IMR-90 (cell line): ENCODE measurements around the gene GNA14. TPM values are rescaled to one million over a fixed set of nuclear protein-coding genes. Genes with fewer than 3 reads are reported as not detected.
A peak's percentile ranks its signal among the peaks of the same experiment; 100 is the strongest.

Experiments used
- ATAC-seq: fragments of 200-7000 bp; cut with Tn5 transposase; 2 replicates; pipeline ENCODE4 v1.9.1; 2020; ENCODE audit warnings: low read depth, mild to moderate bottlenecking, moderate library complexity
- BruUV-seq: library from RNA; stranded (reverse); fragments of 400-500 nt; replicated peaks from 2 replicates; lab custom pipeline; 2021; lab: Mats Ljungman, UMichigan
- CTCF ChIA-PET: fragments of 300-600 bp; formaldehyde crosslinking; extraction: SDS; loops from one replicate; lab custom pipeline; 2021; ENCODE audit warnings: antibody characterized with exemption; lab: Yijun Ruan, JAX
- POLR2A ChIA-PET: fragments of 300-600 bp; sonication (Branson Sonifier 250); formaldehyde crosslinking; loops from one replicate; lab custom pipeline; 2022; ENCODE audit warnings: antibody characterized with exemption; ENCODE audit not compliant: unreplicated experiment; lab: Charles Lee
- DNase-seq: peaks from one replicate; pipeline ENCODE4 v3.0.0; 2013
- H2AFZ ChIP-seq: replicated peaks from 2 replicates; pipeline ENCODE3; 2013; ENCODE audit warnings: low read length, mild to moderate bottlenecking; ENCODE audit not compliant: poor library complexity
- H2AK5ac ChIP-seq: 2 replicates; pipeline ENCODE4 v1.6.1; 2013; ENCODE audit warnings: low read depth, low read length, inconsistent platforms
- H2AK9ac ChIP-seq: replicated peaks from 2 replicates; pipeline ENCODE3; 2013; ENCODE audit warnings: mild to moderate bottlenecking, low read depth, low read length, moderate library complexity; ENCODE audit not compliant: poor library complexity
- H2BK120ac ChIP-seq: 2 replicates; pipeline ENCODE4 v1.6.1; 2013; ENCODE audit warnings: low read depth, low read length, inconsistent platforms
- H2BK15ac ChIP-seq: 3 replicates; pipeline ENCODE4 v1.6.1; 2013; ENCODE audit warnings: low read depth, low read length, inconsistent platforms
- H2BK20ac ChIP-seq: 2 replicates; pipeline ENCODE4 v1.6.1; 2013; ENCODE audit warnings: low read depth, mild to moderate bottlenecking, inconsistent platforms, low read length, moderate library complexity
- H2BK5ac ChIP-seq: 2 replicates; pipeline ENCODE4 v1.6.1; 2013; ENCODE audit warnings: mild to moderate bottlenecking, low read depth, low read length, inconsistent platforms; ENCODE audit not compliant: poor library complexity, severe bottlenecking
- H3K14ac ChIP-seq: replicated peaks from 2 replicates; pipeline ENCODE4 v1.6.1; 2013; ENCODE audit warnings: low read depth, low read length, inconsistent platforms
- H3K18ac ChIP-seq: 2 replicates; pipeline ENCODE4 v1.6.1; 2013; ENCODE audit warnings: low read depth, low read length, control low read depth
- H3K23ac ChIP-seq: 2 replicates; pipeline ENCODE4 v1.6.1; 2013; ENCODE audit warnings: low read depth, low read length, inconsistent platforms
- H3K27ac ChIP-seq: 2 replicates; pipeline ENCODE4 v1.5.1; 2013; ENCODE audit warnings: mild to moderate bottlenecking, control low read depth, low read length; ENCODE audit not compliant: insufficient read depth
- H3K27me3 ChIP-seq: 2 replicates; pipeline ENCODE4 v1.6.1; 2013; ENCODE audit warnings: low read length; ENCODE audit not compliant: control insufficient read depth, insufficient read depth
- H3K36me3 ChIP-seq: 2 replicates; pipeline ENCODE4 v1.6.1; 2013; ENCODE audit warnings: low read length, mixed read lengths; ENCODE audit not compliant: control insufficient read depth, insufficient read depth
- H3K4ac ChIP-seq: 2 replicates; pipeline ENCODE4 v1.6.1; 2013; ENCODE audit warnings: low read depth, low read length, inconsistent platforms
- H3K4me1 ChIP-seq: 2 replicates; pipeline ENCODE4 v1.6.1; 2013; ENCODE audit warnings: low read length, mixed read lengths; ENCODE audit not compliant: control insufficient read depth, insufficient read depth
- H3K4me2 ChIP-seq: 2 replicates; pipeline ENCODE4 v1.6.1; 2013; ENCODE audit warnings: low read depth, mild to moderate bottlenecking, control low read depth, low read length, moderate library complexity
- H3K4me3 ChIP-seq: 2 replicates; pipeline ENCODE4 v1.5.1; 2013; ENCODE audit warnings: low read depth, mild to moderate bottlenecking, control low read depth, low read length, moderate library complexity; ENCODE audit not compliant: insufficient read depth
- H3K56ac ChIP-seq: 2 replicates; pipeline ENCODE4 v1.6.1; 2013; ENCODE audit warnings: low read length, inconsistent platforms; ENCODE audit not compliant: insufficient read depth; ENCODE audit errors: extremely low read depth
- H3K79me1 ChIP-seq, 2 experiments: 2 replicates each; pipeline ENCODE4 v1.6.1; 2013; ENCODE audit warnings: low read length in 2 of 2, inconsistent platforms in 1 of 2, low read depth in 1 of 2
- H3K9ac ChIP-seq: 2 replicates; pipeline ENCODE4 v1.6.1; 2013; ENCODE audit warnings: low read depth, low read length, control low read depth
- H3K9me1 ChIP-seq: 2 replicates; pipeline ENCODE4 v1.6.1; 2013; ENCODE audit warnings: low read length, inconsistent platforms; ENCODE audit not compliant: insufficient read depth
- H3K9me3 ChIP-seq: 2 replicates; pipeline ENCODE4 v1.6.1; 2013; ENCODE audit warnings: low read length; ENCODE audit not compliant: control insufficient read depth, insufficient read depth
- H4K20me1 ChIP-seq: 2 replicates; pipeline ENCODE4 v1.6.1; 2013; ENCODE audit warnings: low read length, inconsistent platforms; ENCODE audit not compliant: insufficient read depth
- H4K5ac ChIP-seq: 2 replicates; pipeline ENCODE4 v1.6.1; 2013; ENCODE audit warnings: mild to moderate bottlenecking, low read depth, low read length, control low read depth
- H4K8ac ChIP-seq, 2 experiments: 2 replicates each; pipeline ENCODE4 v1.6.1; 2013; ENCODE audit warnings: low read depth in 2 of 2, low read length in 2 of 2, control low read depth in 1 of 2, inconsistent platforms in 1 of 2
- H4K91ac ChIP-seq: 2 replicates; pipeline ENCODE4 v1.6.1; 2013; ENCODE audit warnings: low read depth, low read length, inconsistent platforms; ENCODE audit not compliant: insufficient read depth
- BHLHE40 ChIP-seq: fragments of 150-350 bp; IDR thresholded peaks from 2 replicates; pipeline ENCODE4 v1.6.1; 2016; ENCODE audit warnings: mild to moderate bottlenecking, low read depth, low read length
- CEBPB ChIP-seq: IDR thresholded peaks from 2 replicates; pipeline ENCODE4 v1.6.1; 2012; ENCODE audit warnings: low read depth, low read length, improper control_type of control experiment
- ELK1 ChIP-seq: fragments of 150-350 bp; IDR thresholded peaks from 2 replicates; pipeline ENCODE4 v1.6.1; 2016; ENCODE audit warnings: low read depth, mild to moderate bottlenecking, low read length, moderate library complexity, borderline replicate concordance
- FOS ChIP-seq: fragments of 150-350 bp; IDR thresholded peaks from 2 replicates; pipeline ENCODE4 v1.6.1; 2016; ENCODE audit warnings: low read depth, low read length
- MAFK ChIP-seq: IDR thresholded peaks from 2 replicates; pipeline ENCODE4 v1.6.1; 2012; ENCODE audit warnings: low read depth, low read length, improper control_type of control experiment
- MXI1 ChIP-seq: IDR thresholded peaks from 2 replicates; pipeline ENCODE4 v1.6.1; 2012; ENCODE audit warnings: low read depth, mild to moderate bottlenecking, low read length, moderate library complexity, borderline replicate concordance
- NFE2L2 ChIP-seq: fragments of 150-350 bp; IDR thresholded peaks from 2 replicates; pipeline ENCODE4 v1.6.1; 2016; ENCODE audit warnings: low read depth, mild to moderate bottlenecking, low read length
- POLR2A ChIP-seq: IDR thresholded peaks from 2 replicates; pipeline ENCODE4 v1.6.1; 2012; ENCODE audit warnings: mild to moderate bottlenecking, low read depth, low read length
- RAD21 ChIP-seq: IDR thresholded peaks from 2 replicates; pipeline ENCODE4 v1.6.1; 2012; ENCODE audit warnings: low read length, improper control_type of control experiment
- RCOR1 ChIP-seq: IDR thresholded peaks from 2 replicates; pipeline ENCODE4 v1.6.1; 2012; ENCODE audit warnings: mild to moderate bottlenecking, low read length, improper control_type of control experiment; ENCODE audit not compliant: insufficient replicate concordance
- RFX5 ChIP-seq: IDR thresholded peaks from 2 replicates; pipeline ENCODE4 v1.8.0; 2012; ENCODE audit warnings: low read depth, mild to moderate bottlenecking, low read length, moderate library complexity
- SMC3 ChIP-seq: fragments of 150-350 bp; IDR thresholded peaks from 2 replicates; pipeline ENCODE4 v1.6.1; 2016; ENCODE audit warnings: low read depth, mild to moderate bottlenecking, antibody characterized with exemption, low read length, moderate library complexity
- USF2 ChIP-seq: fragments of 150-350 bp; IDR thresholded peaks from 2 replicates; pipeline ENCODE4 v1.6.1; 2017; ENCODE audit warnings: mild to moderate bottlenecking, antibody characterized with exemption, low read length, low read depth
- WGBS, 2 experiments: methylation state at CpG; one replicate each; pipeline versions ENCODE4 v1.1.5 to v1.1.7; 2013; ENCODE audit warnings: missing lambda C conversion rate in 2 of 2; ENCODE audit not compliant: insufficient read length in 1 of 2; ENCODE audit errors: extremely low coverage in 2 of 2; 5-methylcytosine and 5-hydroxymethylcytosine counted together
- dilution Hi-C: fragments of 300-500 bp; cut with HindIII; formaldehyde crosslinking; loops from one replicate; pipeline ENCODE4 v1.14.3; 2018; ENCODE audit warnings: low sequenced_read_pairs; ENCODE audit not compliant: unreplicated experiment
- in situ Hi-C: fragments of 300-500 bp; cut with MboI; formaldehyde crosslinking; loops from 3 replicates; pipeline ENCODE4 v1.14.3; 2019; ENCODE audit warnings: low sequenced_read_pairs, inconsistent platforms, mixed read lengths
- intact Hi-C: fragments of 100-400 bp; cut with micrococcal nuclease; formaldehyde crosslinking; loops from 2 replicates; pipeline ENCODE4 v1.10.0; 2022
- polyA plus RNA-seq, 3 experiments: library from polyadenylated mRNA; depleted of rRNA; stranded (reverse); fragments of >200 nt; gene quantifications; 2 replicates each; pipeline ENCODE4 v1.2.3, GENCODE V29; 2012; ENCODE audit warnings: low replicate concordance in 1 of 3
- total RNA-seq: library from RNA; depleted of rRNA; stranded (reverse); fragments of >200 nt; gene quantifications from 2 replicates; pipeline ENCODE4 v1.2.3, GENCODE V29; 2012
- TF ChIP-seq, protein P1 (sequence below): conservative IDR thresholded peaks from 2 replicates; pipeline ENCODE4 v1.5.1; 2012; ENCODE audit warnings: mild to moderate bottlenecking, low read depth, low read length, improper control_type of control experiment

The GNA14 gene
- total and polyA plus RNA-seq, 2 of the 4 experiments (the other 2 are of a cell fraction): under 0.01 to 0.03 TPM

DNA sequence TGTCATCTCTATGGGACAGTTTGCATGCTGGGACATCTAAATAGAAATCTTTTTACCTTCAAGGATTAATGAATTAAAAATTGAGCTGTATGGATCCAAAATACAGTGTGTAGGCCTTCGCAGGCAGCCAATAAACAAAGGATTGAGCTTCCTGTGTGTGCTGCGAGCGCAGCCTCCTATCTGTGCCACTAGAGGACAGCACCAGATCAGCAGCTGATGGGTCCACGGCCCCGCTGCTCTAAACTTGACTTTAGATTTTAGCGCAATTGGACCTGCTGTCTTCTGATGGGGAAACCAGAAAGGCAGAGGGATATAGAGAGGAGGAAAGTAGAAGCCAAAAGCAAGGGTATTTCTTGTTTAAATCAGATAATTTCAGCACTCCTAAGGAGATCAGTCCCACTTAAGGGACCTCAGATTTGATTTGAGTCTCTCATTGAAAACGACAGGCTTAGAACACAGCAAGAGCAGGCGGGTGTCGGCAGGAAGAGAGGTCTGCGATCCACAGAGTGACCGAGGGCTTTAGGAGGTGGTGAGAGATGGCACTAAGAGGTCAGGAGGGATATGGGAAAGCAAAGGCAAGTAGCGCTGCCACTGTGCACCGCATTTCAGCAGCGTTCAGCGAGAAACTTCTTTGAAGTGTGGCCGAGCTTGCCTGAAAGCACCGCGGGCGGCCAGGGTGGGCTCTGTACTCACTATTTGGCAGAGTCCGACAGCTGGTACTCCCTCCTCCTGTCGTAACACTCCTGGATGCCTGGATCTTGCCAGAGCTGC lies 214.3 kb downstream of the GNA14 start:
- no peak overlapping the region for H2BK5ac ChIP-seq
- ATAC-seq (peak; percentile 97), DNase-seq (peak; percentile 74)
- H4K91ac ChIP-seq: no peak overlapping the region
- no peaks in the 10 kb centered on the region for H3K79me1 ChIP-seq
- dilution Hi-C loops: no loop called here
- H3K4me3 ChIP-seq: no peak overlapping the region
- H2AK5ac ChIP-seq: no peak overlapping the region
- no peak overlapping the region for H2BK20ac ChIP-seq
- ChIA-PET CTCF (interaction anchor here (0.5 to 1.9 kb wide), 25 partner anchors 8 to 601 kb away, joined by 3 to 13 read pairs (median 4); no protein-coding TSS in a partner anchor), POLR2A (no interaction called here)
- no peak overlapping the region for H2AK9ac ChIP-seq
- H3K27me3 ChIP-seq: no peaks in the 10 kb centered on the region
- H3K56ac ChIP-seq: no peak overlapping the region
- H2AFZ ChIP-seq: peak overlapping the region; percentile 59
- H3K9me3 ChIP-seq: no peaks in the 10 kb centered on the region
- no peaks in the 10 kb centered on the region; the same call in 1 of the 2 replicates for H3K9me1 ChIP-seq
- BruUV-seq: no TSS peak
- H3K27ac ChIP-seq: no peak overlapping the region
- in situ Hi-C loops: loop anchor here (10.0 kb wide), 1 partner anchor 601 kb away; the partner anchor contains the start of gene GNAQ
- H4K8ac ChIP-seq: no peak overlapping the region; a peak in 1 of 4 replicates
- H4K5ac ChIP-seq: no peak overlapping the region
- H3K18ac ChIP-seq: no peak overlapping the region
- H3K4ac ChIP-seq: no peak overlapping the region
- no peak overlapping the region for H2BK120ac ChIP-seq
- no peaks in the 10 kb centered on the region for H3K4me1 ChIP-seq
- no peaks in the 10 kb centered on the region for H3K36me3 ChIP-seq
- 60% methylated on average over 16 of the region's 21 CpGs; no CpG with 5 or more reads in 1 of the 2 experiments for WGBS, 2 experiments
- H3K4me2 ChIP-seq: no peak overlapping the region
- H3K9ac ChIP-seq: no peak overlapping the region
- intact Hi-C loops: loop anchor here (1.0 to 5.0 kb wide), 5 partner anchors 53 to 687 kb away; no protein-coding TSS in a partner anchor
- no peak overlapping the region for H2BK15ac ChIP-seq
- H3K14ac ChIP-seq: no peak overlapping the region
- H3K23ac ChIP-seq: no peak overlapping the region
- no peaks in the 10 kb centered on the region for H4K20me1 ChIP-seq
- TF ChIP-seq, protein P1, sequence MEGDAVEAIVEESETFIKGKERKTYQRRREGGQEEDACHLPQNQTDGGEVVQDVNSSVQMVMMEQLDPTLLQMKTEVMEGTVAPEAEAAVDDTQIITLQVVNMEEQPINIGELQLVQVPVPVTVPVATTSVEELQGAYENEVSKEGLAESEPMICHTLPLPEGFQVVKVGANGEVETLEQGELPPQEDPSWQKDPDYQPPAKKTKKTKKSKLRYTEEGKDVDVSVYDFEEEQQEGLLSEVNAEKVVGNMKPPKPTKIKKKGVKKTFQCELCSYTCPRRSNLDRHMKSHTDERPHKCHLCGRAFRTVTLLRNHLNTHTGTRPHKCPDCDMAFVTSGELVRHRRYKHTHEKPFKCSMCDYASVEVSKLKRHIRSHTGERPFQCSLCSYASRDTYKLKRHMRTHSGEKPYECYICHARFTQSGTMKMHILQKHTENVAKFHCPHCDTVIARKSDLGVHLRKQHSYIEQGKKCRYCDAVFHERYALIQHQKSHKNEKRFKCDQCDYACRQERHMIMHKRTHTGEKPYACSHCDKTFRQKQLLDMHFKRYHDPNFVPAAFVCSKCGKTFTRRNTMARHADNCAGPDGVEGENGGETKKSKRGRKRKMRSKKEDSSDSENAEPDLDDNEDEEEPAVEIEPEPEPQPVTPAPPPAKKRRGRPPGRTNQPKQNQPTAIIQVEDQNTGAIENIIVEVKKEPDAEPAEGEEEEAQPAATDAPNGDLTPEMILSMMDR: peak; percentile 99
- no peak for TF ChIP-seq NFE2L2
- TF ChIP-seq MXI1: no peak
- TF ChIP-seq FOS: no peak
- TF ChIP-seq ELK1: no peak
- no peak for TF ChIP-seq RFX5
- no peak for TF ChIP-seq CEBPB
- no peak for TF ChIP-seq USF2
- peak; percentile 99 for TF ChIP-seq RAD21
- TF ChIP-seq POLR2A: peak; percentile 48; the same call in 1 of the 2 replicates
- peak; percentile 93 for TF ChIP-seq SMC3
- TF ChIP-seq BHLHE40: no peak
- TF ChIP-seq RCOR1: no peak
- TF ChIP-seq MAFK: no peak
